ENCODE measurements around the gene CLASRP.
"Not testable (repeated sequence)": the region's sequence is repeated elsewhere in the genome, so short reads cannot be mapped to it uniquely, and the experiment has no call there.

CLASRP gene

DNA sequence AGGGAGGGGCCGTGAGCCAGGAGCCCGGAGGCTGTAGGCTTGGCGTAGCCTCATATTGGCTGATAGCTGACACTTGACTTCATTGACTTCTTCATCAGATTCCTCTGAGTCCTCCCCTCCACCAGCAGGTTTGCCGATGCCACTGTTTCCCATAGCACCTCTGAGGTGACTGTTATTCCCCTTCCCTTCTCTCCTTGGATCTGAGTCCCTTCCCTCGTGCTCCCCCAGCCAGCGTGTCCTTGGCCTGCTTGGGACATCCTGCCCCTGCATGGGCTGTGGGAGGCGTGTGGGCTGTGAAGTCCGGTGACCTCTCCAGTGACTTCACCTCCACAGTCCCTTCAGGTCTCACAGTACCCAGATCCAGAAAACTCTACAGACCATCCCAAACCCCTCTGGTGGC, 63.0 kb downstream of the CLASRP start:
- Histone ChIP-seq H3K4me1 (ENCODE audit: control insufficient read depth in 1 of 2, insufficient read depth in 2 of 2, low read length in 2 of 2) (peaks cover 84 to 87% of the 10 kb centered on the region in 2 donors), H3K9me3 (ENCODE audit: control insufficient read depth in 1 of 2, low read length in 2 of 2) (no peaks in the 10 kb centered on the region), H3K27me3 (ENCODE audit: control insufficient read depth in 1 of 2, insufficient read depth in 2 of 2, low read length in 2 of 2) (no peaks in the 10 kb centered on the region), H3K9ac (ENCODE audit: low read depth in 1 of 2, low read length in 2 of 2) (peak overlapping the region in 1 of 2 donors; percentile 25), H3K4me3 (ENCODE audit: low read depth in 1 of 2, low read length in 2 of 2) (no peak overlapping the region), H3K36me3 (ENCODE audit: control insufficient read depth in 1 of 2, insufficient read depth in 2 of 2, low read length in 2 of 2) (peaks cover 0 to 1% of the 10 kb centered on the region in 2 donors), H3K27ac (ENCODE audit: low read depth, low read length) (no peak overlapping the region)

DNA sequence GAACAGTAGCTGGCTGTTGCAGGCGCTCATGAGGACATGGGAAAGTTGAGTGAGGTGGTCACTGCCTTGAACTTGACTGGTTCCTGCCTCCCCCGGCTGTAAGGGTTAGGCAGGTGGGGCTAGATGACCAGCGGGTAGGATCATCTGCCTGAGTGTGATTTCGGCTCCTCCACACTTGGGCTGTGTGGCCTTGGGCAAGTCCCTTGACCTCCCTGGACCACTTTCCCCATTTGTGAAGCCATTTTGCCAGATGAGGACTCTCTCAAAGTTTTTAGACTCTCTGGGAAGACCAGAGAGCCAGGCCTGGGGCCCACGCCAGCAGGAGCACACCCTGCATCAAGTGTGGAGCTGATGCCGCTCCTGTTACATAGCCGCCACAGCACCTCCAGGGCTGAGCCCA, 63.6 kb downstream of the CLASRP start:
- Histone ChIP-seq H3K36me3 (ENCODE audit: control insufficient read depth in 1 of 2, insufficient read depth in 2 of 2, low read length in 2 of 2) (no peaks in the 10 kb centered on the region), H3K27me3 (ENCODE audit: control insufficient read depth in 1 of 2, insufficient read depth in 2 of 2, low read length in 2 of 2) (no peaks in the 10 kb centered on the region), H3K4me1 (ENCODE audit: control insufficient read depth in 1 of 2, insufficient read depth in 2 of 2, low read length in 2 of 2) (peaks cover 80 to 81% of the 10 kb centered on the region in 2 donors), H3K9ac (ENCODE audit: low read depth in 1 of 2, low read length in 2 of 2) (no peak overlapping the region), H3K4me3 (ENCODE audit: low read depth in 1 of 2, low read length in 2 of 2) (no peak overlapping the region), H3K9me3 (ENCODE audit: control insufficient read depth in 1 of 2, low read length in 2 of 2) (no peaks in the 10 kb centered on the region), H3K27ac (ENCODE audit: low read depth, low read length) (no peak overlapping the region)

DNA sequence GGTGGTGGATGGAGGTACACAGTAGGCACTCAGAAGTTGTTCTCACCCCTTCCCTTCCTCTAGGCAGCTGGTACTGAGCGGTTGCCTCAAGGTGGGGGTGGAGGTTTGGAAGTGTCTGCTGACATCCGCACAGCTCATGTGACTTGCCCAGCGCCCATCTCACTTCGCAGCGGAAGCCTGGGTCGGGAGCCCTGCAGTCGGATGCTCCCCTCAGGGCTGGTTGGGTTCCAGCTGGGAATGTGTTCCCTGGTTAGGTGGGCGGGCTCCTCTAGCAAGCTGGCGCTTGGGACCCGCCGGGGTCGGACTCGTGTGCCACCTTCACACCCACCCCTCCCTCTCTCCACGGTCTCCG, 64.3 kb downstream of the CLASRP start:
- H3K4me1 ChIP-seq (ENCODE audit: control insufficient read depth in 1 of 2, insufficient read depth in 2 of 2, low read length in 2 of 2) = peaks cover 74% of the 10 kb centered on the region in 2 donors
- no peaks in the 10 kb centered on the region for H3K36me3 ChIP-seq (ENCODE audit: control insufficient read depth in 1 of 2, insufficient read depth in 2 of 2, low read length in 2 of 2)
- no peaks in the 10 kb centered on the region for H3K9me3 ChIP-seq (ENCODE audit: control insufficient read depth in 1 of 2, low read length in 2 of 2)
- H3K4me3 ChIP-seq (ENCODE audit: low read depth in 1 of 2, low read length in 2 of 2) = peak overlapping the region in 1 of 2 donors; percentile 39
- H3K27ac ChIP-seq (ENCODE audit: low read depth, low read length) = no peak overlapping the region
- H3K9ac ChIP-seq (ENCODE audit: low read depth in 1 of 2, low read length in 2 of 2) = peak overlapping the region in 1 of 2 donors; percentile 7
- H3K27me3 ChIP-seq (ENCODE audit: control insufficient read depth in 1 of 2, insufficient read depth in 2 of 2, low read length in 2 of 2) = no peaks in the 10 kb centered on the region

DNA sequence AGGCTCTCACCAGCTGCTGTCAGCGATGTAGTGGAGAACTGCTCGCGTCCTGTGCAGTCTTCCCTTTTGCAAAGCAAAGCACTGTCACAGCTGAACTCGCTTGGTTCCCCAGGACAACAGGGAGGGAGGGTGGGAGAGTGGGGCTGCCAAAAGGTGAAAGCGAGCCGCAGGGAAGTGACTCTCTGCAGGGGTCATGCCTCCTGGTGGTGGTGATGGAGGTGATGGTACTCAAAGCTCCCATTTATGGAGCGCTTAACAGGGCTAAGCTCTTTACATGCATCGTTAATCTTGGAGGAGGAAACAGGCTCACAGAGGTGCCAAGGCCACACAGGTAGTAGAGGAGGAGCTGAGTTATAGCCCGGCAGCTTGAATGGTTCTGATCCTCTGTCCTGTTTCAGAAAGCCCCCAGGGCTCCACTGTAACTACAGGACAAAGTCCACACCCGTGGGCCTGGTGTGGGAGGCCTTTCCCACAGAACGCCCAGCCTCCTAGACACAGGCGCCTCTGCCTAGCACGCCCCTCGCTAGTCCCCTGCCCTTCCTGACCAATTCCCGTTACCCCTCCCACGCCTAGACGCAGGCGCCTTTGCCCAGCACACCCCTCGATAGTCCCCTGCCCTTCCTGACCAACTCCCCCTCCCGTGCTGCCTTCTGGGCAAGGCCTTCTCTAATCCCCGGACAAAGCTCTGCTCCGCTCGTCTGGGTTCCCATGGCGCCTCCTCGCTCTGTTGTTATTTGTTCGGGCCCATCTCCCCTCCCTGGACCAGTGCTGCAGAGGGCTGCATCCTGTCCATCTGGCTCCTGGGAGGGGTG, 64.9 kb downstream of the CLASRP start:
- H3K36me3 ChIP-seq (ENCODE audit: control insufficient read depth in 1 of 2, insufficient read depth in 2 of 2, low read length in 2 of 2) = no peaks in the 10 kb centered on the region
- H3K27ac ChIP-seq (ENCODE audit: low read depth, low read length) = no peak overlapping the region
- peaks cover 68 to 69% of the 10 kb centered on the region in 2 donors for H3K4me1 ChIP-seq (ENCODE audit: control insufficient read depth in 1 of 2, insufficient read depth in 2 of 2, low read length in 2 of 2)
- no peaks in the 10 kb centered on the region for H3K27me3 ChIP-seq (ENCODE audit: control insufficient read depth in 1 of 2, insufficient read depth in 2 of 2, low read length in 2 of 2)
- peak overlapping the region in 1 of 2 donors; percentile 39 for H3K4me3 ChIP-seq (ENCODE audit: low read depth in 1 of 2, low read length in 2 of 2)
- H3K9me3 ChIP-seq (ENCODE audit: control insufficient read depth in 1 of 2, low read length in 2 of 2) = no peaks in the 10 kb centered on the region
- peak overlapping the region; percentile 7 to 29 for H3K9ac ChIP-seq (ENCODE audit: low read depth in 1 of 2, low read length in 2 of 2)

DNA sequence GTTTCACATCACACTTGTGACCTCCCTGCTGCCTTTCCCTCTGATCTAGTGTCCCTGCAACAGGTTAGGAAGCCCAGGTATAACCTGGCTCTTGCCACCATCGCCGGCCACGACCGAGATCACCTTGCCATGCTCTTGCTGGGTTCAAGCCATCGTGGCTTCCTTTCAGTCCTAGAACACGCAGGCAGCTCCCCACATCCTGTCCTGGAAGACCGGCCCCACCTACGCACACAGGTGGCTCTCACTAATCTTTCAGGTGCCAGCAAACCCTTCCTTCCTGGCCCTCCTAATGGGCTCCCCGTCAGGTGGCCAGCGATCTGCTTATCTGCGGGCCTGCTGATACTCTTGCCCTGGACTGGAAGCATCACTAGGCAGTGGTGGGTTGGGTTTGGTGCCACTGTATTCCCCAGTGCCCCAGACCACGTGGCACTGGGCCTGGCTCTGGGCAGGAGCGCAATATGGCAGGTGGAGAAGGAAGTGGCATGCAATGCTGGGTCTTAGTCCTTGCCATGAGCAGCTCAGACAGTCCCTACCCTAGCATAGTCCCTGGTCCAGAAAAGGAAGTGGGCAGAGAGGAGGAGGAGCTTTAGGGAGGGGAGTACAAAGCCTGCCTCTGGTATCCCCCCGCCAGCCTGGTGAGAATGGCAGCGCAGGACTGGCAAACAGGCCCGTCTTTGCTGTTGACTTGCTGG, 66.0 kb downstream of the CLASRP start:
- Histone ChIP-seq H3K4me1 (ENCODE audit: control insufficient read depth in 1 of 2, insufficient read depth in 2 of 2, low read length in 2 of 2) (peaks cover 57 to 58% of the 10 kb centered on the region in 2 donors), H3K4me3 (ENCODE audit: low read depth in 1 of 2, low read length in 2 of 2) (no peak overlapping the region), H3K36me3 (ENCODE audit: control insufficient read depth in 1 of 2, insufficient read depth in 2 of 2, low read length in 2 of 2) (no peaks in the 10 kb centered on the region), H3K27ac (ENCODE audit: low read depth, low read length) (no peak overlapping the region), H3K9ac (ENCODE audit: low read depth in 1 of 2, low read length in 2 of 2) (peak overlapping the region; percentile 7 to 29), H3K9me3 (ENCODE audit: control insufficient read depth in 1 of 2, low read length in 2 of 2) (no peaks in the 10 kb centered on the region), H3K27me3 (ENCODE audit: control insufficient read depth in 1 of 2, insufficient read depth in 2 of 2, low read length in 2 of 2) (no peaks in the 10 kb centered on the region)

DNA sequence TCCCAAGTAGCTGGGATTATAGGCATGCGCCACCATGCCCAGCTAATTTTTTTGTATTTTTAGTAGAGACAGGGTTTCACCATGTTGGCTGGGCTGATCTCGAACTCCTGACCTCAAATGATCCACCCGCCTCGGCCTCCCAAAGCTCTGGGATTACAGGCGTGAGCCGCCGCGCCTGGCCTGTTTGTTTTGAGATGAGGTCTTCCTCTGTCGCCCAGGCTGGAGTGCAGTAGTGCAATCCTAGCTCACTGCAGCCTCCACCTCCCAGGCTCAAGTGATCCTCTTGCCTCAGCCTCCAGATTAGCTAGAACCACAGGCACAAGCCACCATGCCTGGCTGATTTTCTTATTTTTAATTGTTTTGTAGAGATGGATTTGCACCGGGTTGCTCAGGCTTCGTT, 67.5 kb downstream of the CLASRP start:
- H3K27me3 ChIP-seq (ENCODE audit: control insufficient read depth in 1 of 2, insufficient read depth in 2 of 2, low read length in 2 of 2); H3K9ac ChIP-seq (ENCODE audit: low read depth in 1 of 2, low read length in 2 of 2); H3K9me3 ChIP-seq (ENCODE audit: control insufficient read depth in 1 of 2, low read length in 2 of 2); H3K27ac ChIP-seq (ENCODE audit: low read depth, low read length); H3K4me3 ChIP-seq (ENCODE audit: low read depth in 1 of 2, low read length in 2 of 2); H3K36me3 ChIP-seq (ENCODE audit: control insufficient read depth in 1 of 2, insufficient read depth in 2 of 2, low read length in 2 of 2): not testable (repeated sequence)
- H3K4me1 ChIP-seq (ENCODE audit: control insufficient read depth in 1 of 2, insufficient read depth in 2 of 2, low read length in 2 of 2) = peaks cover 42 to 43% of the 10 kb centered on the region in 2 donors

DNA sequence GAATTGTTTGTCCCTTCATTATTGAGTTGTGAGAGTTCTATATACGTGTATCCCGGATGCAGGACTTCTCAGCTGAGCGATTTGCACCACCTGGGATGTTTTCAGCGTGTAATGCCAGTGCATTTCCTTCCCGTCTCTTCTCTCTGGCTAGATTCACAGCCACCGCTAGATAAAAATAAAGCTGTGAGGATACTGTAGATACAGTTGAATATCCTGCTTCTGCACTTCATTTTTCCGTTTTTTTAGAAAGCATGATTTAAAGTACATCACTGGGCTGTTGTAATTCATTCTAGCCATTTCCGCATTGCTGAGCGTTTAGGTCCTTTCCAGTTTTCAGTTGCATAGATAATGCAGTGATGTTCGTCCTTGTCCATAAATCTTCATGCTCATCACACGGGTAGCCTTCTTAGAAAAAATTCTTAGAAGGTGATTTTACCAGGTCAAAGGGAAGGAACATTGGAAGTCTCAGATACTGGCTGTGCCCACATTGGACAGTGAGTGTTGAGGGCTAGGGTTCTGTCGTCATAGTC, 68.8 kb downstream of the CLASRP start:
- H3K27me3 ChIP-seq (ENCODE audit: control insufficient read depth in 1 of 2, insufficient read depth in 2 of 2, low read length in 2 of 2) = no peaks in the 10 kb centered on the region
- no peak overlapping the region for H3K4me3 ChIP-seq (ENCODE audit: low read depth in 1 of 2, low read length in 2 of 2)
- no peaks in the 10 kb centered on the region for H3K9me3 ChIP-seq (ENCODE audit: control insufficient read depth in 1 of 2, low read length in 2 of 2)
- H3K9ac ChIP-seq (ENCODE audit: low read depth in 1 of 2, low read length in 2 of 2) = no peak overlapping the region
- H3K4me1 ChIP-seq (ENCODE audit: control insufficient read depth in 1 of 2, insufficient read depth in 2 of 2, low read length in 2 of 2) = peaks cover 35 to 37% of the 10 kb centered on the region in 2 donors
- peaks cover 0 to 3% of the 10 kb centered on the region in 2 donors for H3K36me3 ChIP-seq (ENCODE audit: control insufficient read depth in 1 of 2, insufficient read depth in 2 of 2, low read length in 2 of 2)
- no peak overlapping the region for H3K27ac ChIP-seq (ENCODE audit: low read depth, low read length)

DNA sequence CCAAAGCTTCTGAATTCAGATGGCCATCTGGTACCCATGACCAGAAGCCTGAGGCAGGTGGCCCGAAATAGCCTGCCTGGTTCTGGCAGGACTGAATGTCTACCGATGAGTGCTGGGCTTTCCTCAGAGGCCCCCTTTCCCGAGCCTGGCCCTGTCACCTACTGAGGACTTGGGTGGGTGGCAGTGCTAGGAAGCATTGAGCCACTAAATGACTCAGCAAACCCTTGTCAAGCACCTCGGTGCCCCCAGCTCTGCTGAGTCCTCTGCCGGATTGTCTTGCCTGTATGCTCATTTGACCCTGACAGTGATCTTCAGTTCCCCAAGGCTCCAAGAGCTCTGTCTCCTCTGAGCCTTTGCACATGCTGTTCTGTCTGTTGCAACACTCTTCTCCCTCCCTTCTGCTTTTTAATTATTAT, 72.0 kb downstream of the CLASRP start:
- Histone ChIP-seq H3K4me1 (ENCODE audit: control insufficient read depth in 1 of 2, insufficient read depth in 2 of 2, low read length in 2 of 2) (peaks cover 23 to 25% of the 10 kb centered on the region in 2 donors), H3K9ac (ENCODE audit: low read depth in 1 of 2, low read length in 2 of 2) (no peak overlapping the region), H3K27ac (ENCODE audit: low read depth, low read length) (no peak overlapping the region), H3K4me3 (ENCODE audit: low read depth in 1 of 2, low read length in 2 of 2) (no peak overlapping the region), H3K9me3 (ENCODE audit: control insufficient read depth in 1 of 2, low read length in 2 of 2) (no peaks in the 10 kb centered on the region), H3K36me3 (ENCODE audit: control insufficient read depth in 1 of 2, insufficient read depth in 2 of 2, low read length in 2 of 2) (peaks cover 0 to 3% of the 10 kb centered on the region in 2 donors), H3K27me3 (ENCODE audit: control insufficient read depth in 1 of 2, insufficient read depth in 2 of 2, low read length in 2 of 2) (no peaks in the 10 kb centered on the region)

DNA sequence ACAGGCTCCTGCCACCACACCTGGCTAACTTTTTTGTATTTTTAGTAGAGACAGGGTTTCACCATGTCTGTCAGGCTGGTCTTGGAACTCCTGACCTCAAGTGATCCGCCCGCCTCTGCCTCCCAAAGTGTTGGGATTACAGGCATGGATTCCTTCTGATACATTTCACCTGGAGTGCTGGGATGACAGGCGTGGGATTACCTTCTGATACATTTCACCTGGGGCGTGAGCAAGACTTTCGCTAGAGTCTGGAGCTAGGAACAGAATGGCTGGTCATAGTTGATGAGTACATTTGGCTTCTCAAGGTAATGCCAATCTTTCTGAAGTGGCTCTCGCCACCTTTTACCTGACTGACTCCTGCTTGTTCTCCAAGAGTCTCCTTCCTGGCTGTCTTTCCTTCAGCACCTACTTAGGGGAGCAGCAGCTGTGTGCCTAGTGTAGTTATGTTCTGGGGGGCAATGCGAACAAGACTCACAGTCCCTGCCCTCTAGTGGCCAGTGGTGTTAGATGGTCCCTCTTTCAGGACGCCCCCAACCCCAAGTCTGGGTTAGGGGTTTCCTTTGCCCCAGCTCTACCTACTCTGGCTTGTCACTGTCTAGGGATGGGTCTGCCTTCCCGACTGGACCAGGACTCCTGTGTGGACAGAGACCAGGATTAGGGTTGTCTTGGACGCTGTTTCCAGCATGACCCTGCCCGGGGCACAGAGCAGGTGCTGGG, 73.4 kb downstream of the CLASRP start:
- Histone ChIP-seq H3K4me3 (ENCODE audit: low read depth in 1 of 2, low read length in 2 of 2) (no peak overlapping the region), H3K9me3 (ENCODE audit: control insufficient read depth in 1 of 2, low read length in 2 of 2) (no peaks in the 10 kb centered on the region), H3K27me3 (ENCODE audit: control insufficient read depth in 1 of 2, insufficient read depth in 2 of 2, low read length in 2 of 2) (no peaks in the 10 kb centered on the region), H3K9ac (ENCODE audit: low read depth in 1 of 2, low read length in 2 of 2) (peak overlapping the region in 1 of 2 donors; percentile 26), H3K36me3 (ENCODE audit: control insufficient read depth in 1 of 2, insufficient read depth in 2 of 2, low read length in 2 of 2) (peaks cover 0 to 3% of the 10 kb centered on the region in 2 donors), H3K4me1 (ENCODE audit: control insufficient read depth in 1 of 2, insufficient read depth in 2 of 2, low read length in 2 of 2) (peaks cover 33 to 35% of the 10 kb centered on the region in 2 donors), H3K27ac (ENCODE audit: low read depth, low read length) (no peak overlapping the region)

All from duodenal mucosa (tissue), 2 donors.